ENCODE data around the gene SLC25A23. TPM values are rescaled to one million over a fixed set of nuclear protein-coding genes. Genes with fewer than 3 reads are reported as not detected.

Gene SLC25A23
- total and polyA plus RNA-seq, 2 of the 8 experiments (the other 6 are each of a cell fraction or from before 2014, with no cell fraction given): 18.0 to 48.1 TPM

GRCh38 chr19:6476155-6476895, 16.7 kb upstream of the SLC25A23 start:
- no peak overlapping the region for H2BK12ac ChIP-seq (ENCODE audit: low read depth, low read length)
- ChIA-PET POLR2A (ENCODE audit: partially characterized antibody) (interaction anchor here (0.9 to 1.6 kb wide), 12 partner anchors 9 to 261 kb away, joined by 3 to 9 read pairs (median 4); partner anchors contain the start of genes CRB3, KHSRP, TNFSF9 and TUBB4A), CTCF (ENCODE audit: partially characterized antibody) (interaction anchor here (0.5 to 2.3 kb wide), 8 partner anchors 13 to 293 kb away, joined by 3 to 6 read pairs (median 4); partner anchors contain the start of gene TUBB4A)
- no peaks in the 10 kb centered on the region for H3K36me3 ChIP-seq (ENCODE audit: control insufficient read depth in 2 of 4, insufficient read depth in 4 of 4, low read length in 3 of 4)
- no peaks in the 10 kb centered on the region for H3K79me2 ChIP-seq (ENCODE audit: control insufficient read depth in 1 of 2, insufficient read depth in 2 of 2, low read length in 2 of 2)
- FAIRE-seq: peak; percentile 99
- no peaks in the 10 kb centered on the region for H3K79me1 ChIP-seq (ENCODE audit: low read depth, low read length)
- H3K4ac ChIP-seq (replicated peaks; ENCODE audit: insufficient read length, low read depth, low read length): no peak overlapping the region
- no peaks in the 10 kb centered on the region for H3K9me3 ChIP-seq (ENCODE audit: insufficient read depth in 2 of 2, low read depth in 1 of 2, low read length in 1 of 2)
- H3K27ac ChIP-seq (ENCODE audit: low read depth, low read length): 0 out of 2 replicates have a peak overlapping the region, but pooled peaks have one; percentile 13
- H2BK20ac ChIP-seq (ENCODE audit: low read length): no peak overlapping the region
- 2% methylated on average over 19 of the region's 33 CpGs; no CpG with 5 or more reads in 1 of the 2 experiments for WGBS, 2 experiments (ENCODE audit: extremely low coverage in 1 of 2, insufficient coverage in 1 of 2, insufficient read length in 1 of 2, insufficient replicate concordance in 2 of 2, low coverage in 1 of 2, low lambda C conversion rate in 2 of 2, missing lambda C conversion rate in 1 of 2)
- no peak overlapping the region for H2AK5ac ChIP-seq (ENCODE audit: low read depth, low read length)
- no peak overlapping the region for H4K5ac ChIP-seq (ENCODE audit: insufficient read length, low read depth, low read length)
- peak overlapping the region in 1 of 4 experiments; percentile 26; a peak in 1 of 7 replicates for H3K9ac ChIP-seq (replicated peaks in 1 of 4; ENCODE audit: extremely low read depth in 1 of 4, low read depth in 3 of 4, low read length in 3 of 4)
- no peak overlapping the region; the same call in 1 of the 2 replicates for H2BK5ac ChIP-seq (ENCODE audit: low read depth, low read length)
- H3K4me3 ChIP-seq (ENCODE audit: extremely low read depth in 1 of 4, insufficient read depth in 2 of 4, low read depth in 3 of 4, low read length in 4 of 4): peak overlapping the region; percentile 54 to 71 (median 61); a peak in 7 of 8 replicates
- peaks cover 0 to 12% (median 6%) of the 10 kb centered on the region in 4 experiments; a peak in 5 of 7 replicates for H3K4me1 ChIP-seq (replicated peaks in 1 of 4; ENCODE audit: control insufficient read depth in 3 of 4, insufficient read depth in 4 of 4, low read length in 3 of 4)
- peaks cover 16% of the 10 kb centered on the region for H3K23me2 ChIP-seq (ENCODE audit: low read depth, low read length)
- H2BK15ac ChIP-seq (ENCODE audit: low read length): no peak overlapping the region
- no peak overlapping the region for H3K56ac ChIP-seq (replicated peaks; ENCODE audit: insufficient read length, low read depth, low read length)
- H4K91ac ChIP-seq (replicated peaks; ENCODE audit: insufficient read length, low read length): no peak overlapping the region
- H2BK120ac ChIP-seq (replicated peaks; ENCODE audit: low read depth, low read length): no peak overlapping the region
- 0 out of 2 replicates have a peak overlapping the region, but pooled peaks have one; percentile 56 for H3K18ac ChIP-seq (ENCODE audit: extremely low read depth, low read length)
- no peak overlapping the region for H4K8ac ChIP-seq (ENCODE audit: extremely low read depth, insufficient read depth, low read length)
- H4K20me1 ChIP-seq (replicated peaks in 1 of 2; ENCODE audit: control insufficient read depth in 1 of 2, insufficient read depth in 2 of 2, low read length in 2 of 2): peaks cover 0 to 3% of the 10 kb centered on the region in 2 experiments
- H3K23ac ChIP-seq (ENCODE audit: insufficient read length): no peak overlapping the region
- H3K27me3 ChIP-seq (replicated peaks in 1 of 4; ENCODE audit: control insufficient read depth in 3 of 4, extremely low read depth in 1 of 4, insufficient read depth in 3 of 4, low read length in 3 of 4): peaks cover 0 to 16% (median 9%) of the 10 kb centered on the region in 4 experiments; a peak in 6 of 7 replicates
- H3K14ac ChIP-seq (ENCODE audit: insufficient read length): no peak overlapping the region
- peak overlapping the region; percentile 85 to 99 for H3K4me2 ChIP-seq (ENCODE audit: insufficient read depth in 1 of 2, low read depth in 2 of 2, low read length in 2 of 2)
- H2AFZ ChIP-seq (ENCODE audit: low read length): peak overlapping the region; percentile 96
- DNase-seq (ENCODE audit: low read depth in 1 of 2, low spot score in 2 of 2): peak; percentile 99 to 100
- TF ChIP-seq, protein P1, sequence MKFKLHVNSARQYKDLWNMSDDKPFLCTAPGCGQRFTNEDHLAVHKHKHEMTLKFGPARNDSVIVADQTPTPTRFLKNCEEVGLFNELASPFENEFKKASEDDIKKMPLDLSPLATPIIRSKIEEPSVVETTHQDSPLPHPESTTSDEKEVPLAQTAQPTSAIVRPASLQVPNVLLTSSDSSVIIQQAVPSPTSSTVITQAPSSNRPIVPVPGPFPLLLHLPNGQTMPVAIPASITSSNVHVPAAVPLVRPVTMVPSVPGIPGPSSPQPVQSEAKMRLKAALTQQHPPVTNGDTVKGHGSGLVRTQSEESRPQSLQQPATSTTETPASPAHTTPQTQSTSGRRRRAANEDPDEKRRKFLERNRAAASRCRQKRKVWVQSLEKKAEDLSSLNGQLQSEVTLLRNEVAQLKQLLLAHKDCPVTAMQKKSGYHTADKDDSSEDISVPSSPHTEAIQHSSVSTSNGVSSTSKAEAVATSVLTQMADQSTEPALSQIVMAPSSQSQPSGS (IDR thresholded peaks at IDR 0.05; ENCODE audit: low read length): no peak
- TF ChIP-seq TAF7 (optimal IDR thresholded peaks at IDR 0.05; ENCODE audit: borderline replicate concordance, low read depth, low read length) (no peak), MAFK (IDR thresholded peaks at IDR 0.05; ENCODE audit: low read depth, low read length) (no peak), SP1 (IDR thresholded peaks at IDR 0.05; ENCODE audit: low read depth, low read length) (peak; percentile 79), KDM4A (IDR thresholded peaks at IDR 0.05; ENCODE audit: low read depth, low read length, severe bottlenecking) (no peak), RBBP5 (IDR thresholded peaks at IDR 0.05; ENCODE audit: borderline replicate concordance, low read depth, low read length) (no peak), SUZ12 (IDR thresholded peaks at IDR 0.05; ENCODE audit: low read length) (no peak), YY1 (IDR thresholded peaks at IDR 0.05; ENCODE audit: low read depth, low read length) (no peak), EZH2 (IDR thresholded peaks at IDR 0.05; ENCODE audit: low read depth, low read length, severe bottlenecking) (no peak), TBP (IDR thresholded peaks at IDR 0.05; ENCODE audit: low read depth, low read length) (peak; percentile 41; the same call in 1 of the 2 replicates)
